ENCODE measurements around the gene CNOT8.

Gene CNOT8

GRCh38 chr5:154881986-154882385 lies 23.6 kb downstream of the CNOT8 start:
- Histone ChIP-seq H3K27me3 (ENCODE audit: control insufficient read depth in 5 of 5, insufficient read depth in 4 of 5, low read length in 5 of 5) (no peaks in the 10 kb centered on the region), H3K36me3 (ENCODE audit: control insufficient read depth in 5 of 5, insufficient read depth in 5 of 5, low read length in 5 of 5) (peaks cover 8 to 30% (median 21%) of the 10 kb centered on the region in 5 donors), H3K9ac (ENCODE audit: low read length in 5 of 5) (no peak overlapping the region), H3K4me3 (ENCODE audit: low read depth in 1 of 5, low read length in 5 of 5) (peak overlapping the region in 1 of 5 donors; percentile 6), H3K27ac (ENCODE audit: low read depth, low read length) (no peak overlapping the region), H3K4me1 (ENCODE audit: control insufficient read depth in 5 of 5, insufficient read depth in 5 of 5, low read length in 5 of 5) (peaks cover 0 to 12% (median 0%) of the 10 kb centered on the region in 5 donors), H3K9me3 (ENCODE audit: control insufficient read depth in 5 of 5, low read length in 5 of 5) (peaks cover 16 to 34% (median 28%) of the 10 kb centered on the region in 5 donors)

GRCh38 chr5:154884424-154884823 lies 26.0 kb downstream of the CNOT8 start:
- Histone ChIP-seq H3K9me3 (ENCODE audit: control insufficient read depth in 5 of 5, low read length in 5 of 5) (peaks cover 10 to 24% (median 19%) of the 10 kb centered on the region in 5 donors), H3K36me3 (ENCODE audit: control insufficient read depth in 5 of 5, insufficient read depth in 5 of 5, low read length in 5 of 5) (peaks cover 29 to 45% (median 37%) of the 10 kb centered on the region in 5 donors), H3K27ac (ENCODE audit: low read depth, low read length) (no peak overlapping the region), H3K9ac (ENCODE audit: low read length in 5 of 5) (no peak overlapping the region), H3K4me3 (ENCODE audit: low read depth in 1 of 5, low read length in 5 of 5) (no peak overlapping the region), H3K27me3 (ENCODE audit: control insufficient read depth in 5 of 5, insufficient read depth in 4 of 5, low read length in 5 of 5) (no peaks in the 10 kb centered on the region), H3K4me1 (ENCODE audit: control insufficient read depth in 5 of 5, insufficient read depth in 5 of 5, low read length in 5 of 5) (peaks cover 0 to 12% (median 0%) of the 10 kb centered on the region in 5 donors)

- Histone ChIP-seq H3K36me3 (ENCODE audit: control insufficient read depth in 5 of 5, insufficient read depth in 5 of 5, low read length in 5 of 5) (peaks cover 36 to 53% (median 44%) of the 10 kb centered on the region in 5 donors), H3K4me1 (ENCODE audit: control insufficient read depth in 5 of 5, insufficient read depth in 5 of 5, low read length in 5 of 5) (peaks cover 0 to 12% (median 0%) of the 10 kb centered on the region in 5 donors), H3K27me3 (ENCODE audit: control insufficient read depth in 5 of 5, insufficient read depth in 4 of 5, low read length in 5 of 5) (no peaks in the 10 kb centered on the region), H3K9ac (ENCODE audit: low read length in 5 of 5) (no peak overlapping the region), H3K4me3 (ENCODE audit: low read depth in 1 of 5, low read length in 5 of 5) (peak overlapping the region in 2 of 5 donors; percentile 2 to 15), H3K9me3 (ENCODE audit: control insufficient read depth in 5 of 5, low read length in 5 of 5) (peaks cover 10 to 21% (median 19%) of the 10 kb centered on the region in 5 donors), H3K27ac (ENCODE audit: low read depth, low read length) (no peak overlapping the region)
These were observed 27.0 kb downstream of the CNOT8 start for GRCh38 chr5:154885439-154885838.

GRCh38 chr5:154892369-154892771 lies 33.9 kb downstream of the CNOT8 start:
- H3K9me3 ChIP-seq (ENCODE audit: control insufficient read depth in 5 of 5, low read length in 5 of 5) = peaks cover 0 to 3% (median 0%) of the 10 kb centered on the region in 5 donors
- no peak overlapping the region for H3K4me3 ChIP-seq (ENCODE audit: low read depth in 1 of 5, low read length in 5 of 5)
- H3K27ac ChIP-seq (ENCODE audit: low read depth, low read length) = no peak overlapping the region
- peaks cover 25 to 88% (median 65%) of the 10 kb centered on the region in 5 donors for H3K36me3 ChIP-seq (ENCODE audit: control insufficient read depth in 5 of 5, insufficient read depth in 5 of 5, low read length in 5 of 5)
- H3K9ac ChIP-seq (ENCODE audit: low read length in 5 of 5) = no peak overlapping the region
- H3K4me1 ChIP-seq (ENCODE audit: control insufficient read depth in 5 of 5, insufficient read depth in 5 of 5, low read length in 5 of 5) = peaks cover 0 to 26% (median 14%) of the 10 kb centered on the region in 5 donors
- no peaks in the 10 kb centered on the region for H3K27me3 ChIP-seq (ENCODE audit: control insufficient read depth in 5 of 5, insufficient read depth in 4 of 5, low read length in 5 of 5)

- Histone ChIP-seq H3K36me3 (ENCODE audit: control insufficient read depth in 5 of 5, insufficient read depth in 5 of 5, low read length in 5 of 5) (peaks cover 17 to 88% (median 60%) of the 10 kb centered on the region in 5 donors), H3K4me3 (ENCODE audit: low read depth in 1 of 5, low read length in 5 of 5) (no peak overlapping the region), H3K4me1 (ENCODE audit: control insufficient read depth in 5 of 5, insufficient read depth in 5 of 5, low read length in 5 of 5) (peaks cover 0 to 36% (median 19%) of the 10 kb centered on the region in 5 donors), H3K9me3 (ENCODE audit: control insufficient read depth in 5 of 5, low read length in 5 of 5) (peaks cover 0 to 1% (median 0%) of the 10 kb centered on the region in 5 donors), H3K27ac (ENCODE audit: low read depth, low read length) (no peak overlapping the region), H3K9ac (ENCODE audit: low read length in 5 of 5) (no peak overlapping the region), H3K27me3 (ENCODE audit: control insufficient read depth in 5 of 5, insufficient read depth in 4 of 5, low read length in 5 of 5) (no peaks in the 10 kb centered on the region)
These were observed 35.0 kb downstream of the CNOT8 start for GRCh38 chr5:154893381-154893780.

- H3K9ac ChIP-seq (ENCODE audit: low read length in 5 of 5) = no peak overlapping the region
- peaks cover 4 to 82% (median 51%) of the 10 kb centered on the region in 5 donors for H3K36me3 ChIP-seq (ENCODE audit: control insufficient read depth in 5 of 5, insufficient read depth in 5 of 5, low read length in 5 of 5)
- no peaks in the 10 kb centered on the region for H3K27me3 ChIP-seq (ENCODE audit: control insufficient read depth in 5 of 5, insufficient read depth in 4 of 5, low read length in 5 of 5)
- no peaks in the 10 kb centered on the region for H3K9me3 ChIP-seq (ENCODE audit: control insufficient read depth in 5 of 5, low read length in 5 of 5)
- no peak overlapping the region for H3K4me3 ChIP-seq (ENCODE audit: low read depth in 1 of 5, low read length in 5 of 5)
- peaks cover 0 to 59% (median 36%) of the 10 kb centered on the region in 5 donors for H3K4me1 ChIP-seq (ENCODE audit: control insufficient read depth in 5 of 5, insufficient read depth in 5 of 5, low read length in 5 of 5)
- peak overlapping the region; percentile 24 for H3K27ac ChIP-seq (ENCODE audit: low read depth, low read length)
These were observed 37.5 kb downstream of the CNOT8 start for GRCh38 chr5:154895606-154896561.

- H3K27me3 ChIP-seq (ENCODE audit: control insufficient read depth in 5 of 5, insufficient read depth in 4 of 5, low read length in 5 of 5) = no peaks in the 10 kb centered on the region
- H3K4me3 ChIP-seq (ENCODE audit: low read depth in 1 of 5, low read length in 5 of 5) = no peak overlapping the region
- peaks cover 8 to 82% (median 49%) of the 10 kb centered on the region in 5 donors for H3K36me3 ChIP-seq (ENCODE audit: control insufficient read depth in 5 of 5, insufficient read depth in 5 of 5, low read length in 5 of 5)
- H3K9me3 ChIP-seq (ENCODE audit: control insufficient read depth in 5 of 5, low read length in 5 of 5) = no peaks in the 10 kb centered on the region
- peaks cover 0 to 62% (median 36%) of the 10 kb centered on the region in 5 donors for H3K4me1 ChIP-seq (ENCODE audit: control insufficient read depth in 5 of 5, insufficient read depth in 5 of 5, low read length in 5 of 5)
- H3K27ac ChIP-seq (ENCODE audit: low read depth, low read length) = peak overlapping the region; percentile 24
- no peak overlapping the region for H3K9ac ChIP-seq (ENCODE audit: low read length in 5 of 5)
These were observed 38.2 kb downstream of the CNOT8 start for GRCh38 chr5:154896562-154897165.

GRCh38 chr5:154898210-154898609 lies 39.8 kb downstream of the CNOT8 start:
- peak overlapping the region; percentile 97 for H3K27ac ChIP-seq (ENCODE audit: low read depth, low read length)
- H3K27me3 ChIP-seq (ENCODE audit: control insufficient read depth in 5 of 5, insufficient read depth in 4 of 5, low read length in 5 of 5) = no peaks in the 10 kb centered on the region
- H3K4me1 ChIP-seq (ENCODE audit: control insufficient read depth in 5 of 5, insufficient read depth in 5 of 5, low read length in 5 of 5) = peaks cover 0 to 60% (median 30%) of the 10 kb centered on the region in 5 donors
- no peak overlapping the region for H3K9ac ChIP-seq (ENCODE audit: low read length in 5 of 5)
- H3K4me3 ChIP-seq (ENCODE audit: low read depth in 1 of 5, low read length in 5 of 5) = no peak overlapping the region
- H3K9me3 ChIP-seq (ENCODE audit: control insufficient read depth in 5 of 5, low read length in 5 of 5) = no peaks in the 10 kb centered on the region
- peaks cover 15 to 84% (median 53%) of the 10 kb centered on the region in 5 donors for H3K36me3 ChIP-seq (ENCODE audit: control insufficient read depth in 5 of 5, insufficient read depth in 5 of 5, low read length in 5 of 5)

- peak overlapping the region; percentile 97 for H3K27ac ChIP-seq (ENCODE audit: low read depth, low read length)
- H3K9ac ChIP-seq (ENCODE audit: low read length in 5 of 5) = peak overlapping the region in 4 of 5 donors; percentile 30 to 74 (median 54)
- no peaks in the 10 kb centered on the region for H3K27me3 ChIP-seq (ENCODE audit: control insufficient read depth in 5 of 5, insufficient read depth in 4 of 5, low read length in 5 of 5)
- peaks cover 19 to 76% (median 53%) of the 10 kb centered on the region in 5 donors for H3K36me3 ChIP-seq (ENCODE audit: control insufficient read depth in 5 of 5, insufficient read depth in 5 of 5, low read length in 5 of 5)
- no peak overlapping the region for H3K4me3 ChIP-seq (ENCODE audit: low read depth in 1 of 5, low read length in 5 of 5)
- no peaks in the 10 kb centered on the region for H3K9me3 ChIP-seq (ENCODE audit: control insufficient read depth in 5 of 5, low read length in 5 of 5)
- peaks cover 0 to 60% (median 30%) of the 10 kb centered on the region in 5 donors for H3K4me1 ChIP-seq (ENCODE audit: control insufficient read depth in 5 of 5, insufficient read depth in 5 of 5, low read length in 5 of 5)
These were observed 40.9 kb downstream of the CNOT8 start for GRCh38 chr5:154899151-154899816.
